SKM-1 treated with dmso at 0.1 percent for 144 hours (cell line): ENCODE data around the gene PRAC1.

Experiments
- DNase-seq: peaks from one replicate; lab custom pipeline; 2025; ENCODE audit not compliant: unreplicated experiment; lab: John Stamatoyannopoulos, UW

Gene PRAC1

GRCh38 chr17:48747445-48748363 is 25.4 kb upstream of the PRAC1 start:
- no peak for DNase-seq

- DNase-seq = no peak
Observed at GRCh38 chr17:48746916-48747444, 24.7 kb upstream of the PRAC1 start.

GRCh38 chr17:48745381-48746275 is 23.3 kb upstream of the PRAC1 start:
- DNase-seq = no peak

- DNase-seq = no peak
Observed at GRCh38 chr17:48740537-48740936, 18.2 kb upstream of the PRAC1 start.

DNA sequence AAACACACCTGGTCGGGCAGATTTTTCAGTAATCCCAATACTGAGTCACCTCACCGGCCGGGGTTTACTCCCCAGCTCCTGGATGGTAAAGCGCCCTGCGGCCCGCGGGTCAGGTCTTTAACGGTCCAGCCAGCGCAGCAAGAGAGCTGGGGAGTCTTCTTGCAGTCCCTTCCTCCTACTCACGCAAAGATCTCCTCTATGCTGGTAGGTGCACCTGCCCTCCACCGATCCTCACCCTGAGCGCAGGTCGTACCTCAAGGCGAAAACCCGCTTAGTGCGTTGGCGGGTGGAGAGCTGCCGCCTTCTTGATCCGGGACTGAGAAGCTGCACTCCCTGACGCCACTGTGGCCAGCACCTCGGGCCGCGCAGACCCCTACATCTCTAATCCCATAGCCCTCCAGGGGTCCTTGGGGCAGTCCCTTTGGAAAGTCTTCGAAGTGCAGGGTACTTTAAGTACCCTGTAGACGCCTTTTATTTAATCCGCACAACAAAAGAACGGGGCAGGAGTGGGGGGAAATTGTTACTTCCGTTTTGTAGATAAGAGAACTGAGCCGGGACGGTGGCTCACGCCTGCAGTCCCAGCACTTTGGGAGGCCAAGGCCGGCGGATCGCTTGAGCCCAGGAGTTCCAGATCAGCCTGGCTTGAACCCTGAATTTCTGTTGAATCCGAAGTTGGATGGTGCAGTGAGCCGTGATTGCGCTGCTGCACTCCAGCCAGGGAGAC is 16.6 kb upstream of the PRAC1 start:
- DNase-seq = no peak

- no peak for DNase-seq
Observed at GRCh38 chr17:48738424-48738802, 16.1 kb upstream of the PRAC1 start.

DNA sequence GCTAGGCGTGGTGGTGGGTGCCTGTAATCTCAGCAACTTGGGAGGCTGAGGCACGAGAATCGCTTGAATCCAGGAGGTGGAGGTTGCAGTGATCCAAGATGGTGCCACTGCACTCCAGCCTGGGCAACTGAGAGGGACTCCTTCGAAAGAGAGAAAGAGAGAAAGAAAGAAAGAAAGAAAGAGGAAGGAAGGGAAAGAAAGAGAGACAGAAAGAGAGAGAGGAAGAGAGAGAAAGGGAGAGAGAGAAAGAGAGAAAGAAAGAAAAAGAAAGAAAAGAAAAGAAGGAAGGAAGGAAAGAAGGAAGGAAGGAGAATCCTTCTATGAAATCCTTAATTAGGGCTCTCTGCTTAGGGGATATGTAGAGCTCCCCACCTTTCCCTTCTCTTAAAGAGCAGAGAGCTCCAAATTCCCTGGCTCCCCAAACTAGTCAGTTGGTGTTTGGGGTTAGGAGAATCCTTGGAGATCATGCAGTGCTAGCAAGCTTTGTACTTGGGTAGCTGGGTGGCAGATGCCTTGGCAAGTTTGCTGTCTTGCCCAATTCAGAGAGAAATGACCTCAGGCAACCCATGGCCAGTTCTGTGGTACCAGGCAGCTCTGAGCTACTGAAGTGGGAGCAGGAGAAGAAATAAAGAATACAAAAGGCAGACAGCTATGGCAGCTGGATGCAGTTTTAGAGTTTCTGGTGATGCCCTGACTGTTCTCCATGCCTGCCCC is 15.2 kb upstream of the PRAC1 start:
- DNase-seq = no peak

DNA sequence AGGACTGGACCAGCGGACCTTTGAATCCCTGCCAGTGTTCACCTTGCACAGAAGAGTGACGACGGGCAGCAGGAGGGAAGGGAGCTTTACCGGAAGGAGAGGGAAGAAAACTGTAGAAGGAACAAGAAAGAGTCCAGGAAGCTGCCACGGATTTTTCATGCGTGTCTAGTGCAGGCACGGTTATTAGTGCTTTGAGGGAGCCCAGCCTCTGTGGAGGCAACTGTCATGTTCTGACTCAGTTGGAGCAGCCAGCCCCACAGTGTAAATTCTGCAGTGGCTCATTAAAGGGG is 12.7 kb upstream of the PRAC1 start:
- no peak for DNase-seq

GRCh38 chr17:48734333-48735061 is 12.2 kb upstream of the PRAC1 start:
- no peak for DNase-seq

- no peak for DNase-seq
Observed at GRCh38 chr17:48733632-48734328, 11.5 kb upstream of the PRAC1 start.

GRCh38 chr17:48732688-48733629 is 10.6 kb upstream of the PRAC1 start:
- DNase-seq = no peak

- no peak for DNase-seq
Observed at GRCh38 chr17:48731355-48731754, 9.0 kb upstream of the PRAC1 start.

DNA sequence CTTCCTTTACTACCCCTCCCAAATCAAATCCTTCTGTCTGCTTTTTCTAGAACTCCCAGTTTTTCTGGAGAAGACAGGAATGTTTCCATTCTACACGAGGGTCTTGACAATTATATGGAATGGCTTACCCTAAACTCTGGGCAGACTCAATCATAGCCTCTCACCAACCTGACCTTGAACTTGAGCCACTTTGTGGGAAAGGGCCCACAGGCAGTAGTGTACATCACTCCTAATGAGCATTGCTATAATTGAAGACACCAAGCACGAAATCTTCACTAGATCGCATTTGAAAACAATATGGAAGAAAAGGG is 7.9 kb upstream of the PRAC1 start:
- DNase-seq = no peak

DNA sequence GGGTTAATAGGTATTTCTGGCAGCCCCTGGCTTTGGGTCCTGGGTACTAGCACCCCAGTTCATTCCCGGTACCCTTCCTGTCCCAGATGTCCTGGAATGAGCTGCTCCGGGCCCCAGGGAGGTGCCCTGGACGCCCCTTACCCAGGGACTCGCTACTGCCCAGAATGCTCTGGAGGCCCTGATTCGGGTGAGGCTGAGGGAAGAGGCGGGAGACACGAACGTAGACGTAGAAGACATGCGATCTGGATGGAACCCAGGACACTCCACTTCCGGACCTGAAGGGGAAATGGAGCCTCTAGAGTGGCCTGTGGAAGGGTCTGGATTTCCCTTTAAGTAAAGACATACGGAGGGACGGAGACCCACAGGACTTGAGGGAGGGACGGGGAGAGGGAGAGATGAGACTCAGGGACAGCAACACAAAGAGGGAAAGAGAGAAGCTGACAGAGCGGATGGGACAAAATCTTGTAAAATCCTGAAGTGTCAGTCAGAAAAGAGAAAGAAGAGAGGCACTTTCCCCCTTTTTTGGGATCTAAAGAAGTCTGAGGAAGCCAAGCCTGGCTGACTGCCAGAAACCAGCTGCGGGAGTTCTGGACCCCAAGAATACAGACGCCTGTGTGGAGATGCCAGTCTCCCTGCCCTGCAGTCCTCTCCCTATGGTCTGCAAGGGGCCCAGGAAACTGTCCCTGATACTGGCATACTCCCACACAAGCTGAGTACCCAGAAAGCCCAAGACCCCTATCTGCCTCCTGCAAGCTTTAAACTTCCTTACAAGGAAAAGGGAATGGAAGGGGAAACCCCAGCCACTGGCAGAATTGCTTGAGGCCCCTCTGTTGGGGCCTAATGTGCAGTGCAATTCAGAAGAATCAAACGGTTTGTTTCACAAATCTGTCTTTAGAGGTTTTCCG is 7.3 kb upstream of the PRAC1 start:
- DNase-seq = no peak

- no peak for DNase-seq
Observed at GRCh38 chr17:48728232-48729231, 6.2 kb upstream of the PRAC1 start, which contains the start of gene HOXB13. HOXB13 (minus strand) TSS chr17:48728750; CDS start chr17:48728593, 157 bp downstream.
